ENCODE data around the gene SMIM41.

The SMIM41 gene

DNA sequence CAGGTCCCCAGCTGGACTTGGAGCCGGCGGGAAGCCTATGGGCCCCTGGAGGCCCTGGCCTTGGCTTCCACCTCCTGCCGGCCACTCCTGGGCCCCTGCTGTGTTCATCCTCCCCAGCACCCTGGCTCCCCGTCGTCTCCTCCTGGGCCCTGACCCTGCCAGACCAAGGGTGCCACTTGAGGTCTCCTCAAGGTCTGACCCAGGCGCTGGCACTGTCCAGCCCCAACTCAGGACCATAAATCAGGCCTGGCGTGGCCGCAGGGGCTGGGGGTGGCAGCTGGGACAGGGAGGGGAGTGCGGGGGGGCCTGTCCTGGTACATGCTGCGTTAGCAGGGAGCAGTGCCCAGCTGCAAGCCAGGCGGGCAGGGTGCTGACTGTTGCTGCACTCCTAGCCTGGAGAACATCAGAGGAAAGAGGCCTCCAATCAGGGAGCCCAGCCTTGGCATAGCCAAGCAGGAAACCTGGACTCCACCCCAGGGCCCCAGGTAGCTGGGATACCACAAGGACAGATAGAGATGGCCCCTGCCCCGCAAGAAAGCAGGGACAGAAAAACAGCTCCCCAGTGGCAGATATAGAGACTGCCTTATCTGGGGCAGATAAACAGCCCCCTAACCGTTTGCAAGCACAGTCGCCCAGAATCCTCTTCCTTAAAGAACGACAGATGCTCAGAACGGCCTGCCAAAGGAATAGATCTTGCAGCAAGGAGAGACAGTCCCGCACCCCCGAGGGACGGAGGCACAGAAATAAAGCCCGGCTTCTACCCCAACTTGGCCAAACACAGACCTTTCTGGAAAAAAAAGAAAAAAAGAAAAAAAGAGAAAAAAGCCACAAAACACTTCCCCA, 16.2 kb upstream of the SMIM41 start:
- DNase-seq: no peak

DNA sequence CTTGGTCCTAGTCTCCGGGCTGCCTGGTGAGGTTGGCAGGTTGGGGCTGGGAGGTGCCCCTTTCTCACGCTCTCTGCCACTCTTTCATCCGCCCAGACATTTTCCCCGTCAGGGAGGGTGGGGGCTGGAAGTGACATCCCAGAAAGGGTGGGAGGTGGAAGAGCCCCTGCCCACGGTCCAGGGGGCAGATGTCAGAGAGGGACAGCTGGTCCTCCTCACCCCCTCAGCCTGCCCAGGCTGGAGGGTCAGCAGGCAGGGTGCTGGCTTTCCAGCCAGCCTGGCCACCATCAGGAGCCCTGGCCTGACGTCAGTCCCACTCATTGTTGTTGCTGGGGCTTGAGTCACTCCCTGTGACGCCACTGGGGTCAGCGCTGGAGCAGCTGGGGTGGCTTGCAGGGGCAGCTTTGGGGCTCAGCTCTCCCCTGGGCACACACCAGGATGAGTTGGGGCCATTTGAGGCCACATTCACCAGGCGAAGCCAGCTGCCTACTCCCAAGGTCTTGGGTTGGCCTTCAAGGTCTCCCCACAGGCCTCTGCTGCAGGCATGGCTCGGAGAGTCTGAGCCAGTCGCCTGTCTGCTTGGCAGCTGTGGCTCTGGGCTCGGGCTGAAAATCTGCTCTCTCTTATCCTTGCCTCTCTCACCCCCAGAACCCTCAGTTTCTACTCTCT, 15.4 kb upstream of the SMIM41 start:
- no peak for DNase-seq

DNA sequence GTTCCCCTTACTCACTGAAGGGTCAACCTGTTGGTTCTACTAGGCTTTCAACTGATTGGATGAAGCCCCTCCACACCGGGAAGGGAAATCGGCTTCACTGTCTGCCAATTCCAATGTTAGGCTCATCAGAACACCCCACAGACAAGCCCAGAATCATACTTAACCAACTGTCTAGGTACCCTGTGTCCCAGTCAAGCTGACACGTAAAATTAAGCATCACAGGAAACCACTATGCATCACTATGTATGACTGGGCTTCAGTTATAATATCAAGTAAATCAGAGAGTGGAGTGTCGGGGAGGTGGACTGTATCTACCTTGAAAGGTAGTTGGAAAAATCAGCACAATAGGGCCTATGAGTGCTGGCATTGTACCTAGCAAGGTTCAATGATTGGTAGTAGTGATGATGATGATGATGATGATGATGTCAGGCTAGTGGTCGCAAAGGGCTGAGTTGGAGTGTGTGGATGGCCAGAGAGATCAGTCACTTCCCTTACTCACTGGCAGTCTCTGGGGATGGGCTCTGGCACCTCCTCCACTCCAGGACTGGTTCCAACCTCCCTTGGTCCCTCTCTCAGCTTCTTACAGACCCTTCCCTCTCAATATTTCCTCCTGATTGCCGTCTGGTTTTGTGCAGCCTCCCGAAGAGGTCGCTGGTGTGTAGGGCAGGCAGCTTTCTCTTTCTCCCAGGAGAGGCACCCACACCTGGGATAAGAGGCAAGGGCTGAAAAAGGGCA, 13.0 kb upstream of the SMIM41 start:
- no peak for DNase-seq

DNA sequence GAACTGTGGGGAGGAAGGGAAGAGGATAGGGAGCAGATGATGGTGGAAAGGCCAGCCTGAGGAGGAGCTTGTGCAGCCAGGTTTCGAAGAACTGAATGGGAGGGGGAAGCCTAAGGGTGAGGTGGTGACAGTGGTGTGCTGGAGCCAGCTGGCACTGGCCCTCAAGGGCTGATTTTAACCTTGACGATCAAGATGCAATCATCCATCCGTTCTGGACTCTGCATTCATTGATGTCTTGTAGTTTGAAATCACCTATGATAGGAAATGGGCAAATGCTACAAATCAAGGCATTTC, 12.5 kb upstream of the SMIM41 start:
- DNase-seq: no peak

DNA sequence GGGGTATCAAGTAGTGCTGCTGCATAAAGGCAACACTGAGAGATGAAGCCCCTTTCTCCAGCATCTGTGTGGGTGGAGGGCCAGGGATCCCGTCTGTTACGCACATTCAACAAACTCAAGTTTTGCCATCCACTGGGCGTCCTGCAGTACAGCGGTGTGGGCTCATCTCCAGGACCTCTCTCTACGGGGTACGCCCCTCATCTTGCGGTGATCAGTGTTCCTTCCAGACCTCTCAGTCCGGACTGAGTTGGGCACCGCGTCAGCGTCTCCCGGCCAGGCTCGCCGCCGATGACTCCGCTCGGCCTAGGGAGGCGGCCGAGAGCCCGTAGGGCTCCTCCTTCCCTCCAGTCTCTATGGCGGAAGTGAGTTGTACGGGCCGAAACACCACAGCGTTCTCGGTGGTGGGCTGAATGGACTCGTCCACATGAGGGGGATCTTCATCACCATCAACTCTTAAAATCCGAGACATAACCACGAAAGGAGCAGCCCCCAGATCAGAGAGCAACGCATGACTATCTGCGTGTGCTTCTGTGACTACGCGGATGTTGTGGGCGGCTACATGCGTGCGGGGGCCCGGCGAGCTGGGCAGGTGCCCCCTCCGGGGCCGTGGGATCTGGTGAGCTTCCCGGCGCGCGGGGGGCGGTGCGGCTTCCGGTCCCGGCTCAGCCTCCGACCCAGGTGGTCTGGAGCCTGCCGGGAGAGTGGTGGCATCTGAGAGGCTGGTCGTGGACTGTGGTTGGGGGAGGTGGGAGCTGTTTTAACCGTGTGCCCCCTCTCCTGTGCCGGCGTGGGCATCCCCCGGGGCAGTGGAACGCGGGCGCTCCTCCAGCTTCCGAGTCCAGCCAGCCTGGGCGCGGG, 9.9 kb upstream of the SMIM41 start, which contains the start of gene ATG101:
Gene ATG101, plus strand, starts transcription at position 652 of the 858 bp plus-strand sequence. CDS start 3,673 bp downstream, outside the sequence.
- DNase-seq: peak; percentile 61 to 85

DNA sequence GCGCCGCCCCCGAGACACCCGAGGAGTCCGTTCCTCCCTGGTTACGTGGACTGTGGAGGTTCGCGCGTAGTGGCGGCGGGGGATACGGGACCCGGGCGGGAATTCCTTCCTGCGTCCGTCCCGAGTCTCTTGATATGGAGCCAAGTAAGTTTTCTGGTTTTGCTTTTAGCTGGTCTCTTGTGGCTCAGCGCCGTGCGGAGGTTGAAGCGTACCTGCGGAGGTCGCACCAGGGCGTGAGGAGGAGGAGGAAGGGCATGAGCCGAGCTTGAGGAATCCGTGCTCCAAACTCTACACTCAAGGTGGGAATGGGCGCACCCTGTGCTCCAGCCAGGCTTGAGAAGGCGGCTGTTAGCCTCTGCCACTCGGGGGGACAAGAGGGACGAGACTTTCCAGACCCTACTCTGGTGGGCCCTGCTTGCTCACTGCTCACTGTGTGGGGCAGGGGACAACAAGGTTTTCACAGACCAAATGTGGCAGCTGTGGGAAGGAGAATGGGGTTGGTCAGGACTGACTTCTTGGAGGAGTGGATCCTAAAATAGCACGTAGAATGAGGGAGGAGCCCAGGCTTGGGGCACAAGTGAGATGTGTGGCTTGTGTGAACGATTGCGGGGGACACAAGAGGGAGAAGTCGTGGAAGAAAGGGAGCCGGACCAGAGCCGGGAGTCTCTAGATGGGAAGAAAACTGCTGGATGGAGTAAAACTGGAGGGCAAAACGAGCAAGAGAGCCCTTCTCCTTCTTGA, 9.1 kb upstream of the SMIM41 start:
- DNase-seq: no peak

DNA sequence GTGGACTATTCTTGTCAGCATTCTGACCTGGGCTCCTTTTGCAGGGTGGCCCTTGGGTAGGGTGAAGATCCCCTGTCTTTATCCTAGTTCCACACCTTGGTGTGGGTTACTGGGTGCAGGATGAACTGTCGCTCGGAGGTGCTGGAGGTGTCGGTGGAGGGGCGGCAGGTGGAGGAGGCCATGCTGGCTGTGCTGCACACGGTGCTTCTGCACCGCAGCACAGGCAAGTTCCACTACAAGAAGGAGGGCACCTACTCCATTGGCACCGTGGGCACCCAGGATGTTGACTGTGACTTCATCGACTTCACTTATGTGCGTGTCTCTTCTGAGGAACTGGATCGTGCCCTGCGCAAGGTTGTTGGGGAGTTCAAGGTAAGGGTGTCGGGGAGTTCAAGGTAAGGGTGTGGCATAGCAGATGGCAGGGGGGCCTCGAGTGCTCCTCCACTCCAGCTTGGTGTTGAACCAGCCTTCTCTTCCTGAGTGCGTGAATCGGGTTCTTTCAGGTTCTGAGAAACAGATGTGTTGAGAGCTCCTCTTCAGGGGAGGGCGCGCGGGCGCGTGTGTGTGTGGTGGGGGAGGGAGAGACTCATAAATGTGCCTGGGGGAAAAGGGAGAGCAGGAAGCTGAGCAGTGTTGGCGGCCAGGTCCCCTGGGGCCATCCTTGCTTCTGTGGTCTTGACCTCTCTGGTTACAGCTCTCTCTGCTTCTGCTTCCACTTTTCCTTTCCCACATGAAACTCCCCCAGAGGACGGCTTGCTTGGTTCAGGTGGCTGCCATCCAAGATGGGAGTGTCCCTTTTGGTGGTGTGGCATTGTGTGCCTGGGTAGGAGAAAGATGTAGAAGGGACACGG, 5.7 kb upstream of the SMIM41 start:
- DNase-seq: no peak

DNA sequence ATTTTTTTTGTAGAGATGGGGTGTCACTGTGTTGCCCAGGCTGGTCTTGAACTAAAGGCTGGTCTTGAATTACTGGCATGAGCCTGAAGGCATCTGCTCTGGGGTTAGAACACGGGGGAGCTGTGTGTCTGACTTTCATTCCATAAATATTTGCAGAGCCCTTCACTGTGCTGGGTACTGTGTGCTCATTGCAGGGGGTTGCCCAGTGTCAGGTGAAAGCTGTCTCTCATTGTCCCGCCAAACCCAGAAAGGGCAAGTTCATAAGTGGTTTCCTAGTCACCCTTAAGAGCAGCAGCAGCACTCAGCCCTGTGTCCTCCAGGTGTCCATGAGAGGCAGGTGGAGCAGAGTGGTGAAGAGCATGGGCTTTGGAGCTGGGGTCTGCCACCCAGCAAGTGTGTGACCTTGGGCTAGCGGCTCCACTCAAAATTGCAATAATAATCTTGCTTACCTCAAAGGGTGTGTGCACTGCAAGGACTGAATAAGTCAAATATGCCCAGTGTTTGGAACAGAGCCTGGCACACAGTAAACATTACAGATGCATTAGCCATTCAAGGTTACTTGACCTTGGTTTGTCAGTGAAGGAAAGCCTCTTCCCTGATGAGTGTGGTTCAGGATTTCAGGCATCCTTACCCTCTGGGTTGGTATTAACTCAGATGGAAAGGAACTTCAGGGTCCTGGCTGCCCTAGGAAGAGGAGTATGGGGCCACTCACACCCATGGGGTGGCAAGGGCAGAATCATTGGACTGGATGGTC, 4.4 kb upstream of the SMIM41 start:
- no peak for DNase-seq

DNA sequence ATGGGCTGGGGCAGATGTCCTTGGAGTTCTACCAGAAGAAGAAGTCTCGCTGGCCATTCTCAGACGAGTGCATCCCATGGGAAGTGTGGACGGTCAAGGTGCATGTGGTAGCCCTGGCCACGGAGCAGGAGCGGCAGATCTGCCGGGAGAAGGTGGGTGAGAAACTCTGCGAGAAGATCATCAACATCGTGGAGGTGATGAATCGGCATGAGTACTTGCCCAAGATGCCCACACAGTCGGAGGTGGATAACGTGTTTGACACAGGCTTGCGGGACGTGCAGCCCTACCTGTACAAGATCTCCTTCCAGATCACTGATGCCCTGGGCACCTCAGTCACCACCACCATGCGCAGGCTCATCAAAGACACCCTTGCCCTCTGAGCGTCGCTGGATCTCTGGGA, 2.7 kb upstream of the SMIM41 start:
- no peak for DNase-seq

DNA sequence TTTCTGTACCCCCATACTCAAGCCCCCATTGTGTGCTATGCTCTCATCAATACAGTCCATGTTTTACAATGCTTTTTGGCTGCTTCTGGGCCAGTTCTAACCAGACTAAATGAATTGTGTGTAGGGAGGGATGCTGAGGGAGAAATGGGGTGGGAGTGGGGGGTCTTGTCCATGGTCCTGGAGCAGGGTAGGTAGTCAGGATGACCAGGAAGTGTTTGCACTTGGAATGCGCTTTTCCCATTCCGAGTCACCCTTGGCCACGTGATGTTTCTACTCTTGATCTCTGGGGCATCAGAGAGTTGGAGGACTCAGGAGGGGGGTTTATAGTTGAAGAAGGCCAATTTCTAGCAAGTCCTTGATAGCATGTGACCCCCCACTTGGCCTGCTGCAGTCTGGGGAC, 1.2 kb upstream of the SMIM41 start:
- no peak for DNase-seq

DNA sequence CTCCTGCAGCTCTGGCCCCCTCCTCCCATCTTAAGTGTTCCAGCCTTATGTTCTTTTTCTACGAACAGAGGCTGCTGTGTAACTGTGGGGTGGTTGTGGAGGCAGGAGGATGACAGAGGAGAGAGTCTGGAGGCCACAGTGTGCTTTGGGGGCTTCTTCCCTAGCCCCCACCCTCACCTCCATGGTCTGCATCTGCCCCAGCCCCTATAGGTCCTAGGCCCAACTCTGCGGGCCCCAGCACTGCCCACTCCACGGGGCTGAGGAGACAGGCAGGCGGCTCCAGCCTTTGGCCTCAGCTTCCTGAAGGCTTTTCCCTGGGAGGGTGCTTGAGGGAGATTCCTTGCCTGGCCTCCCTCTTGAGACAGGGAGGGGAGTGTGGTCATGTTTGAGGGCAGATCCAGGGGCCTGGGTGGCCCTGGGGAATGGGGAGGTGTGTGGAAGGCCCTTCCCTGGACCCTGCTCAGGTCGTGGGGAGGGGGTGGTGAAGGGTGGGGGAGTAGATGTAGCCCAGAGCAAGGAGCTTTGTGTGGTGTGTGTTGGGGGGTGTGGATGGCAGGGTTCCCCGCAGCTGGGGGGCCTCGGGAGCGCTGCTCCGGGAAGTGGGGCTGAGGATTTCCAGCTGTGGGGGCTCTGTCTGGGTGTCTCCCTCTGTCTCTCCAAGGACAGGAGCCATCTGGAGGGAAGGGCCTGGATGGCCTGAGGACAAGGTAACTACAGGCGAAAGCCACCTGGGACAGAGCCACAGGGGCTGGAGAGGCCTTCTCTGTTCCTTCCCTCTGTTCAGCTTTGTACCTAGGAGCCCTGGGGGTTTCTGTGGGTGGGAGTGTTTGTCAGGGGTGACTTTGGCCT, 1.1 kb downstream of the SMIM41 start:
- no peak for DNase-seq

DNA sequence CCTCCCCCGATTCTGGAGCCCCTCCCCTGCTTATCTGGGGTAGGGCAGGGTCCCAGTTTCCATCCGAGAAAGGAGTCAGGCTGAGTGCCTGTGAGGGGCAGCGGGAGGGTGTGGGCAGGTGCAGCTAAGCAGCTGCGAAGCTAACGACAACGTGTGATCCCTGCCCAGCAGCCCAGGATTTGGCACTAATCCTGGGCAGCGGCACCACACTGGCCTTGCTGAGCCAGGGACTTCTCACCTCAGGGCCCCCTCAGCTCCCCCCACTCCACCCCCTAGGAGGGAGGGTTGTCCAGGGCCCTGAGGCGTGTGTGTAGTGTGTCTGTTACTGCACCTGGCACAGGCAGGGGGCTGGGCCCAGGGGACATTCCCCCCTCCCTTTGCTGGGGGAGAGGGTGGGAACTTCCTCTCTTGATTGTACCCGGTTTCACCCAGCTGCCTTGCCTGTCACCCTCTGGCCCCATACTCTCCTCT, 1.8 kb downstream of the SMIM41 start:
- no peak for DNase-seq

DNA sequence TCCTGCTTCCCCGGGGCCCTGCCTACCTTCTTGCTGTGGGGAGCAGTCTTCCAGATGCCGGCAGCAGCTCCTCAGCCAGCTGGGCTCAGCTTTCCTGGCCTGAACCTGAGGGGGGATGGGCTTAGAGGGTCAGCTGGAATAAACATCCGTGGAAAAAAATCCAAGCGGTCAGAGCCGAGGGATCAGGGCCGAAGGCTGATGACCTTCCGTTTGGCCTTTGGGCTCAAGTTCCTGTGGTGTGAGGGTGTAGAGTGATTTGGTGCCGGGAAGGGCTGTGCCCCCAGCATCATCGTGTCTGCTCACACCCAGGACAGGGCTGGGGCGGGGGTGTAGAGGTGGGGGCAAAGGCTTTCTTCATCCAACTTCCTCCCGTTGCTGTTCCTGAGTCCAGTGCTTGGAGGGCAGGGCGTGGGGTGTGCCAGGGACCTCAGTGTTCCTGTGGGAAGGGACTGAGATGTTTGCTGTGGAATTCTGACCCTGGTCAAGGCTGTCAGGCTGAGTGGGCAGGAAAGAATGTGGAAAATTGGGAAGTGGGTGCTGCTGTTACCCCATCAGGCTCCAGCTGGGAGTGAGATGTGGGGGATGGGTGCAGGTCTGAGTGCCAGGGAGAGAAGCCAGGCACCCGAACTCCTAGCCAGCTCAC, 2.6 kb downstream of the SMIM41 start:
- DNase-seq: no peak

DNA sequence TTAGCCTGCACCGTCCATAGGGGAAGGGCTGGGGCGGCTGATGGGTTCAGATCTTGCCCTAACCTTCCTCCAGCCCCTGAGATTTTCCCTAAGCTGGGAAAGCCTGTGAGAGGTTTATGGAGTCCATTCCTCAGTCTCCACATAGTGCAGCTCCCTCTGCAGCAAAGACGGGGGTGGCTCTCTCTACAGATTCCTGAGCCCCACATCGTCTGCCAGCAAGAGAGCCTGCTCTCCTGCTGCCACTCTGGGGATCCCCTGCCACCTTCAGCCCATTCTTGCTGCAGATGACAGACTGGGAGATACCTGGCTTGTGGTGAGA, 3.1 kb downstream of the SMIM41 start:
- DNase-seq: no peak

DNA sequence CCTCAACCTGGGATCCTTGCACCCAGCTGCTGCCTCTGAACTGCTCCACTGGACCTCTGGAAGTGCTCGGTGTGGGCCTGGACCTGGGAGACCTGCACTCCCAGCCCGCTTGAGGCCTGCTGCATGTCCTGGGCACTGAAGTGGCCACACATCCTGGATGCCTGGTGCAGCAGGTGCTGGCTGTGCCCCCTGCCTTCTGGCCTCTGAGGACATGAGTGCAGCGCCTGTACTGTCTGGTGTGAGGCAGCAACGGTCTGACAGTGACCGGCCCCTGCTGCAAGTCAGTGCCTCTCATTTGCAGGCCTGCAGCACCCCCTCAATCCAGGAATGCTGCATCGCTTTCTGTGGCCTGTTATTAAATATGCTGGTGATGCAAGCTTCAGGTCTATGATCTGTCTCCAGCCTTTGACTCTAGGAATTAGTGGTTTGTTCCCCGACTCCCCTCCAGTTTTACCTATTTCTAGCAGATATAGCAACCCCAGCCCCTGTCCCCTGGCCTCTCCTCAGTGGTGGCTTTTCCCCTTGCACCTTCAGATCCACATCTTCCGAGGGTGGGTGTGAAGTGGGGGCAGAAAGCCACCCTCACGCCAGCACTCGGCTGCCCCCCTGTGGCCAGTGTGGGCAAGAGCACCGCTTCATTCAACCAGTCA, 3.6 kb downstream of the SMIM41 start:
- DNase-seq: peak in 1 of 2 experiments; percentile 15

DNA sequence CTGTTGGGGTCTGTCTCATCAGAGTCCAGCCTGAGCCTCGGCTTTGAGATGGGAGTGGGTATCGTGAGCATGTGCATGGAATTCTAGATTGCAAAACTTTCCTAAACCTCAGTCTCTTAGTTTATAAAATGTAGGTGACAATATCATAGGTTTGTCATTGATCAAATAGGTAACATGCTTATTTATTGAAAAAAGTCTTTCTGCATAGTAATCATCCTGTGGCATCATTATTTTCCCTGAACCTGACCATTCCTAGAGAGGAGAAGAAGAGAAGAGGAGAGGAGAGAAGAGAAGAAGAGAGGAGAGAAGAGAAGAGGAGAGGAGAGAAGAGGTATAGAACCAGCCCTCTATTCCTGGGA, 4.1 kb downstream of the SMIM41 start:
- DNase-seq: no peak

DNA sequence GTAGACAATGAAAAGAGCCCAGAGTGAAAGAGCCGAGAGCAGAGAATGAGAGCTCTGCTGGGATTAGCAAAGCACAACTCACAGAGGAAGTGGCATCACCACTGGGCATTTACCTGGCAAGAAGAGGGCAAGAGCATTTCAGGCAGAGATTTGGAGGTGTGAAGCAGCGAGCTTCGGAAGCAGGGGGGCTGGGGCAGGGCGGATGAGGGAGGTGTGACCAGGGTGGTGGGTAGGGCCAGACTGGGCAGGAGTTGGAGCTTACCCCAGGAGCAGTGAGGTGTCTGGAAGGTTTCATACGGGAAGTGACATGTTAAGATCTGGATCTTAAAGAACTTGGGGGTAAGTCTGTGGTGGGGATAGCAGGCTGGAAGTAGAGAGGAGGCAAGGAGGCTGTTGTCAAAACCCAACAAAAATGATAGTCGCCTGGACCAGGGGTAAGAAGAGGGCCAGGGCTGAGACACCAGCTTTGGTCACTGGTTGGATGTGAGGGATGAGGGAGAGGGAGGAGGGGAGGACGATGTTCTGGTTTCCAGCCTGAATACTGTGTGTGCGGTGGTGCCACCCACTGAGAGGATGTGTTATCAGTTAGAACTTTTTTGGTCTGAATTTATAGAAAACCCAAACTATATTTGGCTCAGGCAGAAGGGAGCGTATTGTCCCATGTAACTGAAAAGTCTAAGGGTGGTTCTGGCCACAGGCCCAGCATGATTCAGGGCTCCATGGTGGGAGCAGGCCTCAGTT, 5.2 kb downstream of the SMIM41 start:
- DNase-seq: no peak

DNA sequence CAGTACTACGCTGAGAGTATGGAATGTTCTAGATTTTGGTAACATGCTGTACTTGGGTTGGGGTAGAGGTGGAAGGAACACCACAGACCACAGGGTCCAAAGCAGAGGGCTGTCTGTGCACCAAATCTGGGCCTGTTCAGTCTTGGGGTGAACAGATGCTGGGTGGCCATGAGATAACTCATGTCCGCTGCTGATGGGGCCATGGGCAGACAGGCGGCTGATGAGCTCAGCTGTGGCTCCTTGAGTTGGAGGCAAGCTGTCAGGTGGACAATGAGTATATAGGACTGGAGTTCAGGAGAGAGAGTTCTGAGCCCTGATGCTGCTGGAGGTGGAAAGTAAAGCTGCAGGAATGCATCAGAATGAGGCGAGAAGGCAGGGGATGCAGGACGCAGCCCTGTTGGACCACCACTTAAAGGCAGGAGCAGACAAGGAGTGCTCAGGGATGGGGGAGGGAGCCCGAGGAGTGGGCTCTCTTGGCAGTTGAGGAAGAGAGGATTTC, 6.2 kb downstream of the SMIM41 start:
- no peak for DNase-seq
